Measurements from ENCODE around the gene POFUT1. TPM values are rescaled to one million over a fixed set of nuclear protein-coding genes. Genes with fewer than 3 reads are reported as not detected.

The POFUT1 gene
- total RNA-seq, 1 experiment from 2014 or later: 41.9 TPM

- H3K9me2 ChIP-seq (replicated peaks; ENCODE audit: low read length): no peaks in the 10 kb centered on the region
- no peaks in the 10 kb centered on the region for H3F3A ChIP-seq (ENCODE audit: low read length, unreplicated experiment)
- H3K4me1 ChIP-seq (ENCODE audit: insufficient read depth, low read length): peaks cover 8% of the 10 kb centered on the region; the same call in 1 of the 2 replicates
- H4K20me1 ChIP-seq (ENCODE audit: low read length): no peaks in the 10 kb centered on the region
- BruUV-seq (replicated peaks): no TSS peak
- TF ChIP-seq CTCF (conservative IDR thresholded peaks at IDR 0.05; ENCODE audit: low read depth, low read length) (no peak), EZH2phosphoT487 (IDR thresholded peaks at IDR 0.05; ENCODE audit: borderline replicate concordance, low read length) (no peak), EZH2 (IDR thresholded peaks at IDR 0.05; ENCODE audit: low read length, unreplicated experiment) (no peak)
- no peaks in the 10 kb centered on the region for H3K9me3 ChIP-seq (ENCODE audit: low read length)
- H3K36me3 ChIP-seq (ENCODE audit: low read depth, low read length): no peaks in the 10 kb centered on the region
- DNase-seq (no peak), ATAC-seq (no peak)
- no peaks in the 10 kb centered on the region for H3K27me3 ChIP-seq (ENCODE audit: low read length)
- no peak overlapping the region for H3K4me2 ChIP-seq (ENCODE audit: low read length)
- H3K27ac ChIP-seq (ENCODE audit: low read length): no peak overlapping the region
- intact Hi-C loops (cut with micrococcal nuclease): no loop called here
- no peak overlapping the region for H3K4me3 ChIP-seq (ENCODE audit: low read length)
- CTCF ChIA-PET: interaction anchor here (0.6 kb wide), 1 partner anchor 9 kb away, joined by 3 read pairs; no protein-coding TSS in a partner anchor
- no peak overlapping the region for H2AFZ ChIP-seq (ENCODE audit: low read length)
- POLR2A ChIA-PET (ENCODE audit: unreplicated experiment): interaction anchor here (0.7 kb wide), 1 partner anchor 52 kb away, joined by 3 read pairs; no protein-coding TSS in a partner anchor
- H3K9ac ChIP-seq (ENCODE audit: low read length): no peak overlapping the region
- H3K79me2 ChIP-seq (ENCODE audit: low read length): no peaks in the 10 kb centered on the region
These were observed 40.4 kb downstream of the POFUT1 start for GRCh38 chr20:32248043-32248442.

- no TSS peak for BruUV-seq (replicated peaks)
- no peak for TF ChIP-seq EZH2 (IDR thresholded peaks at IDR 0.05; ENCODE audit: low read length, unreplicated experiment)
- TF ChIP-seq CTCF (conservative IDR thresholded peaks at IDR 0.05; ENCODE audit: low read depth, low read length): no peak
- TF ChIP-seq EZH2phosphoT487 (IDR thresholded peaks at IDR 0.05; ENCODE audit: borderline replicate concordance, low read length): no peak
- intact Hi-C loops (cut with micrococcal nuclease): no loop called here
- Histone ChIP-seq H3K4me2 (ENCODE audit: low read length) (no peak overlapping the region), H3F3A (ENCODE audit: low read length, unreplicated experiment) (no peaks in the 10 kb centered on the region), H4K20me1 (ENCODE audit: low read length) (no peaks in the 10 kb centered on the region), H3K9me3 (ENCODE audit: low read length) (no peaks in the 10 kb centered on the region), H2AFZ (ENCODE audit: low read length) (no peak overlapping the region), H3K4me3 (ENCODE audit: low read length) (no peak overlapping the region), H3K9me2 (replicated peaks; ENCODE audit: low read length) (no peaks in the 10 kb centered on the region), H3K4me1 (ENCODE audit: insufficient read depth, low read length) (peaks cover 7% of the 10 kb centered on the region; the same call in 1 of the 2 replicates), H3K9ac (ENCODE audit: low read length) (no peak overlapping the region), H3K27me3 (ENCODE audit: low read length) (no peaks in the 10 kb centered on the region), H3K79me2 (ENCODE audit: low read length) (no peaks in the 10 kb centered on the region), H3K36me3 (ENCODE audit: low read depth, low read length) (no peaks in the 10 kb centered on the region), H3K27ac (ENCODE audit: low read length) (no peak overlapping the region)
- ChIA-PET CTCF (no interaction called here), POLR2A (ENCODE audit: unreplicated experiment) (no interaction called here)
- DNase-seq (no peak), ATAC-seq (no peak)
These were observed 41.5 kb downstream of the POFUT1 start for GRCh38 chr20:32249030-32249738.

- Histone ChIP-seq H3K9me2 (replicated peaks; ENCODE audit: low read length) (no peaks in the 10 kb centered on the region), H2AFZ (ENCODE audit: low read length) (no peak overlapping the region), H3K79me2 (ENCODE audit: low read length) (no peaks in the 10 kb centered on the region), H4K20me1 (ENCODE audit: low read length) (no peaks in the 10 kb centered on the region), H3F3A (ENCODE audit: low read length, unreplicated experiment) (no peaks in the 10 kb centered on the region), H3K9ac (ENCODE audit: low read length) (no peak overlapping the region), H3K36me3 (ENCODE audit: low read depth, low read length) (no peaks in the 10 kb centered on the region), H3K4me3 (ENCODE audit: low read length) (no peak overlapping the region), H3K9me3 (ENCODE audit: low read length) (no peaks in the 10 kb centered on the region), H3K4me2 (ENCODE audit: low read length) (no peak overlapping the region), H3K27ac (ENCODE audit: low read length) (no peak overlapping the region), H3K27me3 (ENCODE audit: low read length) (no peaks in the 10 kb centered on the region), H3K4me1 (ENCODE audit: insufficient read depth, low read length) (peaks cover 14% of the 10 kb centered on the region)
- TF ChIP-seq EZH2phosphoT487 (IDR thresholded peaks at IDR 0.05; ENCODE audit: borderline replicate concordance, low read length) (no peak), EZH2 (IDR thresholded peaks at IDR 0.05; ENCODE audit: low read length, unreplicated experiment) (no peak), CTCF (conservative IDR thresholded peaks at IDR 0.05; ENCODE audit: low read depth, low read length) (no peak)
- no TSS peak for BruUV-seq (replicated peaks)
- intact Hi-C loops (cut with micrococcal nuclease): no loop called here
- DNase-seq (no peak), ATAC-seq (no peak)
- ChIA-PET POLR2A (ENCODE audit: unreplicated experiment) (no interaction called here), CTCF (no interaction called here)
These were observed 43.8 kb downstream of the POFUT1 start for GRCh38 chr20:32251470-32251869.
